Hepatic stellate cell (primary cell): ENCODE results near the gene TTLL3.
"Not testable (repeated sequence)": the region's sequence is repeated elsewhere in the genome, so short reads cannot be mapped to it uniquely, and the experiment has no call there.

Experiments
- DNase-seq: peaks from one replicate; pipeline ENCODE4 v3.0.0; 2011; ENCODE audit warnings: low spot score

Gene TTLL3, protein sequence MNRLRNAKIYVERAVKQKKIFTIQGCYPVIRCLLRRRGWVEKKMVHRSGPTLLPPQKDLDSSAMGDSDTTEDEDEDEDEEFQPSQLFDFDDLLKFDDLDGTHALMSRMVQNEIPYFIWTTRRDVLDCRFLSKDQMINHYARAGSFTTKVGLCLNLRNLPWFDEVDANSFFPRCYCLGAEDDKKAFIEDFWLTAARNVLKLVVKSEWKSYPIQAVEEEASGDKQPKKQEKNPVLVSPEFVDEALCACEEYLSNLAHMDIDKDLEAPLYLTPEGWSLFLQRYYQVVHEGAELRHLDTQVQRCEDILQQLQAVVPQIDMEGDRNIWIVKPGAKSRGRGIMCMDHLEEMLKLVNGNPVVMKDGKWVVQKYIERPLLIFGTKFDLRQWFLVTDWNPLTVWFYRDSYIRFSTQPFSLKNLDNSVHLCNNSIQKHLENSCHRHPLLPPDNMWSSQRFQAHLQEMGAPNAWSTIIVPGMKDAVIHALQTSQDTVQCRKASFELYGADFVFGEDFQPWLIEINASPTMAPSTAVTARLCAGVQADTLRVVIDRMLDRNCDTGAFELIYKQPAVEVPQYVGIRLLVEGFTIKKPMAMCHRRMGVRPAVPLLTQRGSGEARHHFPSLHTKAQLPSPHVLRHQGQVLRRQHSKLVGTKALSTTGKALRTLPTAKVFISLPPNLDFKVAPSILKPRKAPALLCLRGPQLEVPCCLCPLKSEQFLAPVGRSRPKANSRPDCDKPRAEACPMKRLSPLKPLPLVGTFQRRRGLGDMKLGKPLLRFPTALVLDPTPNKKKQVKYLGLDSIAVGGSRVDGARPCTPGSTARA

GRCh38 chr3:9809615-9810432, at the start of gene TTLL3:
TSS of gene TTLL3 (plus strand) at chr3:9810262. CDS start at chr3:9810662, 400 bp downstream.
- DNase-seq: peak; percentile 73

- DNase-seq: no peak
Measured at GRCh38 chr3:9760779-9761505, 49.1 kb upstream of the TTLL3 start.

DNA sequence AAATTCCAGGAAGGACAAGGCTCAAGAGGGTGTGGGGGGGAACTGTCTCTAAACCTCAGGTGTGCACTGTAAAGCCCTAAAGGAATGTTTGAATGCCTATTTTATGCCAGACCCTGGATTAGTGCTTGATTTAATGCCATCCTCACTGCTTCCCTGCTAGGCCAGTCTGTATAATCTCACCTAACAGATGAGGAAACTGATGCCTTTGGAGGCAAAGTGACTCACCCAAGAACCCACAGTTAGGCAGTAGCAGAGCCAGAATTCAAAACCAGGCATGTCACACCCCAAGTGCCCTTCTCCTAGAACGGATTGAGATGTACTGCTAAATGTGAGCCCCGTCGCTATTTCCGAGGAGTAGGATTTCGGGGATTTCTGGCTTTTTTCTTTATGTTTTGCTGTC, 48.1 kb upstream of the TTLL3 start:
- no peak for DNase-seq

GRCh38 chr3:9762871-9763270, 47.2 kb upstream of the TTLL3 start:
- no peak for DNase-seq

DNA sequence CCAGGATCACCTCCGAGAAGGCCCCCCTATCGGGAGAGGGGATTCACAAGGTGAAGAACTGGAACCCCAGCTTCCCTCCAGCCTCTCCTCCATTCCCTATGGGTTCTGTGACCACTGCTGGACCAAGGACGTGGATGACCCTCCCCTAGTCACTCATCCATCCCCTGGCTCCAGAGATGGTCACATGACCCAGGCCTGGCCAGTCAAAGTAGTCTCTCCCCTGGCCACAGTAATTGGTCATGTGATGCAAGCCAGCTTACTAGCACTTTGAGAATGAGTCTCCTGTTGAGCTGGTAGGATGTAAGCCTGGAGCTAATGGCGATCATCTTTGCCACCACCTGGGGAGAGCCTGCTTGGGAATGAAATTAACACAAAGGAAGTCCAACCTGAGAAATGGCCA, 44.2 kb upstream of the TTLL3 start:
- DNase-seq: no peak

DNA sequence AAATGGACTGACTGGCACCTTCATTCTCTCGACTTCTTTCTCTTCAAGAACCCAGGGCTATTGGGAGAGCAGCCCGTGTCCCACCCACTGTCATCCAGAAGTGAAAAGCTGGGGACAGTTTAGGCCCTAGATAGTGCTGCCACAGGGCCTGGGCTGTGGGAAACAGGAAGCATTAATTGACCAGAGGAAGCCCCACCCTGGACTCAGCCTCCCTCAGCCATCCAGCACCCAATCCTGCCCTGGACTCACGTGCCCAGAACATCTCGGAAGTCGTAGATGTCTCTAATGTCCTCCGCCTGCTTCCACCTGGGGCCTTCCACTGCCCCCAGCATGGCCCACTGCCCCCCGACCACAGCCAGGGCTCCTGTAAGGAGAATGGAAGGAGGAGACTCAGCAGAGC, 42.6 kb upstream of the TTLL3 start:
- no peak for DNase-seq

- no peak for DNase-seq
Measured at GRCh38 chr3:9768141-9768775, 41.8 kb upstream of the TTLL3 start.

DNA sequence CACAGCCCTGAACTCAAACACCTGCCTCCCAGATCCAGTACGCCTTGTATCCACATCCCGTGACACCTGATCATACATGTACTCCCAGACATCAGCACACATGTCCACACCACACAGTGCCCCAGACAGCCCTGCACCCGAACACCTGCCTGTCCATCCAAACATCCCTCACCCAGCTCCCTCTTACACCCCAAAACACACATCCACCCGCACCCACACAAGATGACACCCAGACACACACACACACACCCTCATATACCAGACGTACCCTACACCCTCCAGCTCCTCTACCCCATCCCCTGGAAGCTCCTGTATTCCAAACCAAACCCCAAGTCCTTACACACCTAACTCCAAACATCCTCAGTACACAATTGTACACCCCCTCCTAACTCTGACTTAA, 41.0 kb upstream of the TTLL3 start:
- DNase-seq: no peak

GRCh38 chr3:9769426-9770275, 40.4 kb upstream of the TTLL3 start, which contains the start of gene CAMK1:
TSS of gene CAMK1 (minus strand) at chr3:9769947. CDS start at chr3:9767749, 2,198 bp downstream.
- DNase-seq: peak; percentile 91

- no peak for DNase-seq
Measured at GRCh38 chr3:9770276-9770812, 39.7 kb upstream of the TTLL3 start.

DNA sequence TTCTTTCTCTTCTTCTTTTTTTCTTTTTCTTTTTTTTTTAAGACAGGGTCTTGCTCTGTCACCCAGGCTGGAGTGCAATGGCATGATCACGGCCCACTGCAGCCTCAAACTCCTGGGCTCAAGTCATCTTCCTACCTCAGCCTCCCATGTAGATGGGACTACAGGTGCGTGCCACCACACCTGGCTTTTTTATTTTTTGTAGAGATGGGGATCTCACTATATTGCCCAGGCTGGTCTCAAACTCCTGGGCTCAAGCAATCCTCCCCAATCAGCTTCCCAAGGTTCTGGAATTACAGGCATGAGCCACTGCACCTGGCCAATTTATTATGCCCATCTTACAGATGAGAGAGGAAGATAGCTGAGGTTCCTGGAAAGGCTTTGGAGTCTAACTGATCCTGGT, 39.1 kb upstream of the TTLL3 start:
- not testable (repeated sequence) for DNase-seq

- no peak for DNase-seq
Measured at GRCh38 chr3:9776896-9777693, 33.0 kb upstream of the TTLL3 start.

GRCh38 chr3:9777694-9778021, 32.4 kb upstream of the TTLL3 start:
- no peak for DNase-seq

GRCh38 chr3:9778143-9779074, 31.7 kb upstream of the TTLL3 start:
- no peak for DNase-seq

GRCh38 chr3:9779075-9779593, 30.9 kb upstream of the TTLL3 start:
- no peak for DNase-seq

DNA sequence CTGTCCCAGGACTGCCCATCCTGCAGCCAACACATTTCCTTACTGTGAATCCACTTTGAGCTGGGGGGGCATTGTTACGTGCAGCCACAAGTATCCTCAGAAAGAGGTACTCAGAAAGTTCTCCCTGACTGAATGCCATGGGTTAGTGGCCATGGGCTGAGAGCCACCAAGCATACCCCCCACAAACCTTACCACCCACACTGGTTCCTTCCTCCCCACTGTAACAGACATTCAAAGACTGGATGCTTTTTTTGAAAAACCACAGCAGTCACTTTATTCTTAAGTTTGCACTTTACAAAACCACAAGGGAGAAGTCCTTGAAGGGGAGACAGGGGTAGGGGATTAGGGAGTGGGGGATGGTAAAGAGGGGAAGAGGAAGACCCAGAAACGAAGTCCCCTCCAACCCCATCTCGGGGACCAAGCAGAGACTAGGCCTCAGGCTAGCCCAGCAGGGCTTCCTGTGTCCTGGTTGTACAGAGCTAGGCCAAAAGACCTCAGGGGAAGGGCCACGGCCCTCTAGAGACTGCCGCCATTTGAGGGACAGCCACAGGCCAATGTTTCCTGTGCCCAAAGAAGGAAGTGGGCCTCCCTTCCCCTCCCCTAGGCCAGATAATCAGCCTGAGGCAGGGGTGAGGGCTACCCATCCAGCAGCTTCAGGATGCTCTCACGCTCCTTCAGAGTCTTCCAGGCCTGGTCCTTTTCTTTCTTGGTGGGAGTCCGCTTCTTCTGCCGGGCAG, 30.2 kb upstream of the TTLL3 start:
- DNase-seq: no peak

DNA sequence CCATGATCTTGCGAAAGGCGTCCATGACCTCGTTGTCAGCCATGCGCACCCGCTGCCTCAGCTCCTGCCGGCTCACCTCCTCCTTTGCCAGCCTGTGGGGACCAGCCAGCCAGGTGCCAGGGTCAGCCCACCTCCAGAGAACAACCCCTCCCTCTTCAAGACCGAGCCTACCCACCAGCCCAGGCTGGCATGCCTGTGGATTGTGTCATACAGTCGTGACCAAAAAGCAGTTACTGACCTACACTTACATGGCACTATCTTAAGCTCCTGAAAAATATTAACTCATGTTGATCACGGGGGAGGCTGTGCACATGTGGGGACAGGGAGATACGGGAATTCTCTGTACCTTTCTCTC, 29.6 kb upstream of the TTLL3 start:
- DNase-seq: no peak
